HG03135 (cell line): ENCODE data around the gene ELF4.
A peak's percentile ranks its signal among the peaks of the same experiment; 100 is the strongest.

Experiments
- ATAC-seq: cut with Tn5 transposase; IDR thresholded peaks from one replicate; pipeline ENCODE4 v1.9.1; 2021; ENCODE audit warnings: mild to moderate bottlenecking, moderate library complexity; ENCODE audit not compliant: unreplicated experiment

Gene ELF4

GRCh38 chrX:130085551-130086446 is 24.5 kb downstream of the ELF4 start:
- no peak for ATAC-seq

- ATAC-seq = peak; percentile 37
Measured at GRCh38 chrX:130084631-130085237, 25.6 kb downstream of the ELF4 start.

- ATAC-seq = no peak
Measured at GRCh38 chrX:130083656-130084382, 26.5 kb downstream of the ELF4 start.

GRCh38 chrX:130083107-130083490 is 27.2 kb downstream of the ELF4 start:
- no peak for ATAC-seq

- ATAC-seq = peak; percentile 61
Measured at GRCh38 chrX:130082244-130083106, 27.8 kb downstream of the ELF4 start.

- no peak for ATAC-seq
Measured at GRCh38 chrX:130081421-130082045, 28.8 kb downstream of the ELF4 start.

- ATAC-seq = no peak
Measured at GRCh38 chrX:130080791-130081367, 29.4 kb downstream of the ELF4 start.

GRCh38 chrX:130079824-130080406 is 30.4 kb downstream of the ELF4 start:
- ATAC-seq = no peak

- ATAC-seq = no peak
Measured at GRCh38 chrX:130075777-130076176, 34.5 kb downstream of the ELF4 start.

GRCh38 chrX:130072345-130072740 is 38.0 kb downstream of the ELF4 start:
- no peak for ATAC-seq

- no peak for ATAC-seq
Measured at GRCh38 chrX:130071611-130072344, 38.5 kb downstream of the ELF4 start.

- no peak for ATAC-seq
Measured at GRCh38 chrX:130066975-130067615, 43.2 kb downstream of the ELF4 start.

GRCh38 chrX:130060122-130061069 is 49.9 kb downstream of the ELF4 start:
- ATAC-seq = peak; percentile 82

- ATAC-seq = no peak
Measured at GRCh38 chrX:130058652-130059051, 51.6 kb downstream of the ELF4 start.

- no peak for ATAC-seq
Measured at GRCh38 chrX:130057209-130057608, 53.1 kb downstream of the ELF4 start.

- ATAC-seq = no peak
Measured at GRCh38 chrX:130055899-130056298, 54.4 kb downstream of the ELF4 start.

- ATAC-seq = no peak
Measured at GRCh38 chrX:130055103-130055502, 55.2 kb downstream of the ELF4 start.
